Hepatocyte (in vitro differentiated cells): Measurements from ENCODE around the gene PRIMA1.

Experiments
- EZH2phosphoT487 ChIP-seq: fragments of 200-600 bp; sonication (generic); IDR thresholded peaks from one replicate; pipeline ENCODE4 v1.6.1; 2018; ENCODE audit warnings: antibody characterized with exemption, mild to moderate bottlenecking, low read depth, moderate library complexity; ENCODE audit not compliant: unreplicated experiment, severe bottlenecking
- TF ChIP-seq, protein P1 (sequence below): fragments of 200-600 bp; sonication (generic); IDR thresholded peaks from 2 replicates; pipeline ENCODE4 v1.5.1; 2016; ENCODE audit warnings: antibody characterized with exemption, mild to moderate bottlenecking; ENCODE audit not compliant: poor library complexity

DNA sequence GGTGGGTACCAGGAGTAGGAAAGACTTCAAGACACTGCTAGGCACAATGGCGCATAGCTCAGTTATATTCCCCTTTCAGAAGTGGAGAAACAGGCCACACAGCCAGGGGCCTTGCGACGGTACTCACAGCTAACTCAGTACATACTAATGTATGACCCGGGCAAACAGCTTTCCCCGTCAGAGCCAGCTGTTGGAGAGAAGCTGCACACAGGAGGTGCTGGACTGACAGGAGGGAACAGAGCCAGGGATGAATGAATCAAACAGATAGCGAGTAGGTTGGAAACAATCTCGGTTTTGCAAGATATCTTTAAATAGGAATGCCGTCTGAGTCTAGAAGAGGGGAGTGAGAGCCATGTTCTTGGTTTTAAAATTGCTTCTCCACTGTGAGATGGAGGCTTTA, 45.5 kb downstream of the PRIMA1 start:
- no peak for TF ChIP-seq EZH2phosphoT487
- TF ChIP-seq, protein P1, sequence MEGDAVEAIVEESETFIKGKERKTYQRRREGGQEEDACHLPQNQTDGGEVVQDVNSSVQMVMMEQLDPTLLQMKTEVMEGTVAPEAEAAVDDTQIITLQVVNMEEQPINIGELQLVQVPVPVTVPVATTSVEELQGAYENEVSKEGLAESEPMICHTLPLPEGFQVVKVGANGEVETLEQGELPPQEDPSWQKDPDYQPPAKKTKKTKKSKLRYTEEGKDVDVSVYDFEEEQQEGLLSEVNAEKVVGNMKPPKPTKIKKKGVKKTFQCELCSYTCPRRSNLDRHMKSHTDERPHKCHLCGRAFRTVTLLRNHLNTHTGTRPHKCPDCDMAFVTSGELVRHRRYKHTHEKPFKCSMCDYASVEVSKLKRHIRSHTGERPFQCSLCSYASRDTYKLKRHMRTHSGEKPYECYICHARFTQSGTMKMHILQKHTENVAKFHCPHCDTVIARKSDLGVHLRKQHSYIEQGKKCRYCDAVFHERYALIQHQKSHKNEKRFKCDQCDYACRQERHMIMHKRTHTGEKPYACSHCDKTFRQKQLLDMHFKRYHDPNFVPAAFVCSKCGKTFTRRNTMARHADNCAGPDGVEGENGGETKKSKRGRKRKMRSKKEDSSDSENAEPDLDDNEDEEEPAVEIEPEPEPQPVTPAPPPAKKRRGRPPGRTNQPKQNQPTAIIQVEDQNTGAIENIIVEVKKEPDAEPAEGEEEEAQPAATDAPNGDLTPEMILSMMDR: no peak
